ENCODE data around the gene RAP1GDS1.
"Not testable (repeated sequence)": the region's sequence is repeated elsewhere in the genome, so short reads cannot be mapped to it uniquely, and the experiment has no call there.

DNA sequence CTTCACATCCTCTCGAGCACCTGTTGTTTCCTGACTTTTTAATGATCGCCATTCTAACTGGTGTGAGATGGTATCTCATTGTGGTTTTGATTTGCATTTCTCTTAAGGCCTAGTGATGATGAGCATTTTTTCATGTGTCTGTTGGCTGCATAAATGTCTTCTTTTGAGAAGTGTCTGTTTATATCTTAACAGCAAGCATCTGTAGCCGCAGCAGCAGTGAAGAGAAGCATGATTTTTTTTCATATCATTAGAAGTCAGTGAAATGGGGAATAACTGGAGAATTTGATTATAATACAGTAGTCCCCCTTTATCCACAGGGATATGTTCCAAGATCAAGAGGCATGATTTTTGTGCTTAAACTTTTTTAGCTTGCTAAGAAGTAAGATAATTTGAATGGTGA lies 27.5 kb downstream of the RAP1GDS1 start:
- TF ChIP-seq BHLHE40 (IDR thresholded peaks at IDR 0.05; ENCODE audit: low read length); SOX13 (IDR thresholded peaks at IDR 0.05); SOX13 (CRISPR knock-in tag; conservative IDR thresholded peaks at IDR 0.05 in 1 of 2, IDR thresholded peaks at IDR 0.05 in 1 of 2); ZKSCAN1 (IDR thresholded peaks at IDR 0.05; ENCODE audit: low read length); HDAC2 (CRISPR knock-in tag; IDR thresholded peaks at IDR 0.05): not testable (repeated sequence)

Measured in HepG2 (cell line).